Stimulated activated CD4-positive, alpha-beta T cell treated with anti-CD3 and anti-CD28 coated beads, Interleukin-12 subunit alpha, Interleukin-12 subunit beta, amount 100 ng/mL, for 24 hours (primary cell): Measurements from ENCODE around the gene TGFB3.
"Not testable (repeated sequence)": the region's sequence is repeated elsewhere in the genome, so short reads cannot be mapped to it uniquely, and the experiment has no call there.

ENCODE experiments used
- DNase-seq, 2 experiments: peaks; one replicate each; pipeline ENCODE4 v3.0.0-alpha.2; 2020; ENCODE audit warnings: low read depth in 2 of 2

The TGFB3 gene

GRCh38 chr14:75960231-75960630, 21.6 kb downstream of the TGFB3 start:
- DNase-seq: no peak

GRCh38 chr14:75959031-75959430, 22.8 kb downstream of the TGFB3 start:
- no peak for DNase-seq

GRCh38 chr14:75952489-75952888, 29.3 kb downstream of the TGFB3 start:
- DNase-seq: no peak

GRCh38 chr14:75946785-75947184, 35.0 kb downstream of the TGFB3 start:
- DNase-seq: no peak

- no peak for DNase-seq
These were observed 37.1 kb downstream of the TGFB3 start for GRCh38 chr14:75944607-75945241.

- no peak for DNase-seq
These were observed 40.8 kb downstream of the TGFB3 start for GRCh38 chr14:75941030-75941429.

- no peak for DNase-seq
These were observed 42.6 kb downstream of the TGFB3 start for GRCh38 chr14:75939200-75939599.

- no peak for DNase-seq
These were observed 46.7 kb downstream of the TGFB3 start for GRCh38 chr14:75934998-75935628.

- DNase-seq: no peak
These were observed 48.0 kb downstream of the TGFB3 start for GRCh38 chr14:75933712-75934296.

- DNase-seq: no peak
These were observed 53.1 kb downstream of the TGFB3 start for GRCh38 chr14:75928690-75929181.

GRCh38 chr14:75927564-75928087, 54.2 kb downstream of the TGFB3 start:
- DNase-seq: no peak

- DNase-seq: no peak
These were observed 55.2 kb downstream of the TGFB3 start for GRCh38 chr14:75926431-75927115.

GRCh38 chr14:75925141-75925840, 56.5 kb downstream of the TGFB3 start:
- DNase-seq: not testable (repeated sequence)

GRCh38 chr14:75920421-75920820, 61.4 kb downstream of the TGFB3 start:
- DNase-seq: not testable (repeated sequence)

GRCh38 chr14:75917946-75918335, 63.9 kb downstream of the TGFB3 start:
- no peak for DNase-seq

- no peak for DNase-seq
These were observed 64.4 kb downstream of the TGFB3 start for GRCh38 chr14:75917322-75917945.

- DNase-seq: no peak
These were observed 66.8 kb downstream of the TGFB3 start for GRCh38 chr14:75915045-75915444.

GRCh38 chr14:75913183-75913582, 68.6 kb downstream of the TGFB3 start:
- DNase-seq: no peak

GRCh38 chr14:75911883-75912282, 69.9 kb downstream of the TGFB3 start:
- no peak for DNase-seq

- no peak for DNase-seq
These were observed 71.7 kb downstream of the TGFB3 start for GRCh38 chr14:75910048-75910447.

GRCh38 chr14:75909630-75910029, 72.2 kb downstream of the TGFB3 start:
- no peak for DNase-seq
